GM18519 (cell line): ENCODE data around the gene AKR1C1.
"Not testable (repeated sequence)": the region's sequence is repeated elsewhere in the genome, so short reads cannot be mapped to it uniquely, and the experiment has no call there.

Experiments
- ATAC-seq: cut with Tn5 transposase; IDR thresholded peaks from one replicate; pipeline ENCODE4 v1.9.1; 2021; ENCODE audit warnings: mild to moderate bottlenecking, moderate library complexity; ENCODE audit not compliant: unreplicated experiment, low FRiP score

The AKR1C1 gene

DNA sequence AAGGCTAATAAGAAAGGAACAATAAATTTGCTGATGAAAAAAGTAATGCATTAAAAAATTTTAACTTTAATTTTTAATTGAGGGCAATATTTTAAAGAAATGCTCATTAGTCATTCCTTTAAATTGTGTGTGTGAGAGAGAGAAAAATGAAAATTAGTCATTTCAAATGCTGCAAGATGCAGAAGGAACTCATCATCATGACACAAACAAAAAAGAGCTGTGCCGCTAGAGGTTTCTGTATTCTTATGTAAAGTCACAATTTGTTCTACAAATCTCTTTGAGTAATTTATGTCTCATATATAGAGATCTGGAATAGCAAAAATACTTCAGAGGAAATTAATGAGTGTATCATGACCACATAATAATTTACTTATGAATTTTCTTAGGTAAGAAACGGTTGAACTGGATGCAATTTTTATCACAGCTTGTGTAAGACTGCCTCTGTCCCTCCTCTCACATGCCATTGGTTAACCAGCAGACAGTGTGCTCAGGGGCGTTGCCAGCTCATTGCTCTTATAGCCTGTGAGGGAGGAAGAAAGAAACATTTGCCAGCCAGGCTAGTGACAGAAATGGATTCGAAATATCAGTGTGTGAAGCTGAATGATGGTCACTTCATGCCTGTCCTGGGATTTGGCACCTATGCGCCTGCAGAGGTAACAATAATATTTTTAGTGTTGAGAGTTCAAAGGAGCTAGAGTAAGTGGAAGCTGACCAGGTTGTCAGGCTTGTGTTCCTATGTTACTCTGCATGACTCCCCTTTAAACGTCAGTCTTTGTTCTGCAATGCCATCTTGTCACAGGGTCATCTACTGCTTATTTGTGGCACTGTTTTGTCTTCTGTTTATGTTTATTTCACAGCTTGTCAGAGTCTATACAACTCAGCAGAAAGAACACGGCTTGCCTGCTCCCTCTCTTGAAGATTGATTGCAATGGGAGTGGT, at the start of gene AKR1C1:
TSS of gene AKR1C1 (plus strand) at position 540 of the 939 bp plus-strand sequence. CDS start at position 570, 30 bp downstream.
- not testable (repeated sequence) for ATAC-seq

- no peak for ATAC-seq
Measured at GRCh38 chr10:4914213-4914850, 48.9 kb upstream of the AKR1C1 start.

GRCh38 chr10:4916086-4916716, 47.0 kb upstream of the AKR1C1 start:
- no peak for ATAC-seq

DNA sequence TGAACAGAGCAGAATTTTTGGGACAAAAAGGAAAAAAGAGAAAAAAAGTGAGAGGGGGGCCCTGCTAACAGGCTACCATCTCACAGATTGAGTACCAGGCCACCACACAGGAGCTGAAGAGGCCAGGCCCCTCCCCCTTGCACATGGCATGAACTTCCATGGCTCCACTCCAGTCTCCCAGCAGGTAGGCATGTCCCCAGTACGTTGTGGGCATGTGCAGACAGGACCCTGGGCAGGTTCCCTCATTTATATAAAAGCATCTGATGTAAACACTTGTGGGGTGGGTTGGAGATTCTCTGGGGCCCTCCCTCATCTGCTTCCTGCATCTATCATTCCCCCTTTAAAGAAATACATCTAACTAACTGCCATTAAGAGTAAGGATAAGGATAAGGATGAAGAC, 45.0 kb upstream of the AKR1C1 start:
- ATAC-seq = no peak

DNA sequence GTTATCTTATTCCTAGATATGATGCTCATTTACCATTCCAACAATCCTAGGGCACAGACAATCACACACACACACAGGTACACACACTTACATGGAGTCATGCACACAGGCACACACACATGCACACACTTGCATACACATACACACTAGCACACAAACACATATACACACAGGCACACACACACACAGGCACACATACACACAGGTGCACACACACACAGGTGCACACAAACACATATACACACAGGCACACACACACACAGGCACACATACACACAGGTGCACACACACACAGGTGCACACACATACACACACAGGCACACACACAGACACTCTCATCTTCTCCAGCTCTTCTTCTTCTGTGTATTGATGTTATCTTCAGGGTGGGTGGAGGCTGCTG, 38.7 kb upstream of the AKR1C1 start:
- not testable (repeated sequence) for ATAC-seq

DNA sequence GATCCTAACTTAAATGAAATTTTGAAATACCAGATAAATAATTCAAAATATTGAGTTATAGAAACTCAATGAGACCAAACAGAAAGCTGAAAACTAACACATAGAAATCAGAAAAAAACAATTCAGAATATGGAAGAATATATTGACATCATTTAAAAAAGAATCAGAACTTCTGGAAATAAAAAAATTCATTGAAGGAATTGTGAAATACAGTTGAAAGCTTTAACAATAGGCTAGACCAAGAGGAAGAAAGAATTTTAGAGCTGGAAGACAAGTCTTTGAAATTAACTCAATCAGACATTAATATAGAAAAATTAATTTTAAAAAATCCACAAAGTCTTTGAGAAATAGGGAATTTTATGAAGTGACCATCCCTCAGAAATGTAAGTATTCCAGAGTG, 36.8 kb upstream of the AKR1C1 start:
- ATAC-seq = no peak

DNA sequence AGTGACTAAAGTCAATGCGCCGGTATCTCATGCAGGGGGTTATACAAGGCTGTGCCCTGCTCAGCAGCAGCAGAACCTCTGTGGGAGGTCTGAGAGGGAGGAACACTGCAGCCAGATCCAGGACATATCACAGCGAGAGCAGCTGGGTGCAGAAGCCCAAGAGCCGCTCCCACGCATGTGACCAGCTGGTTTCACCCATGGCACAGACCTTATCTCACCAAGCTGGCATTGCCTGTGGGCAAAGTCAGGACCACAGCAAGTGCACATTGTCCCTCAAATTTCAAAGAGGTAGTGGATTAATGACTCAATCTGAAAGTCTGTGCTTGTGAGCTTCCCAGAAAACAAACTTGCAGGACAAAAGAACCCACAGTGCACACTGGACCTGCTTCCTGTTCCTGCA, 31.6 kb upstream of the AKR1C1 start:
- ATAC-seq = no peak

DNA sequence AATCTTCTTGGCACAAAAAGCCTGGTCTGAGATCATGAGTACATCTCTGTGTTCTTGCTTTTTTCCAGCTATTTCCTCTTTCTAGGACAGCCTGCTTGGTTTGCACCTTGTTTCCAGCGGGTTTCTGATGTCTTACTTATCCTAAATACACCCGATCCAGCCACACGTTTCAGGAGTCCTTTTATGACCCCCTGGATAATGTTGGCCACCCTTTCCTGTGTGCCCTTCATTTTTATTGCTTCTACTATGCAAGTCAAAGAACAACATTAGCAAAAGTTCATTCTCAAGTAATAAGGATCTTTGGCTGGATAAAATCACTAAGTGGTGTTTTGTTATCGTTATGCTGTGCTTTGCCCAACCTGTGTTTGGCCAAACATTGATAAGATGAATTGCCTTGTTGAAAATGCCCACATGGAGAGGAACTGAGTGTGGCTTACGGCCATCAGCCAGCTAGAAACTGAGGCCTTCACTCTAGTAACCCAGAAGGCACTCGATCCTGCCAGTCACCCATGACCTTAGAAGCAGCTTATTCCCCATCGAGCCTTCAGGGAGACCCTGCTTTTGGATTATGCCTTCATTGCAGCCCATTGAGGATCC, 28.7 kb upstream of the AKR1C1 start:
- ATAC-seq = no peak

DNA sequence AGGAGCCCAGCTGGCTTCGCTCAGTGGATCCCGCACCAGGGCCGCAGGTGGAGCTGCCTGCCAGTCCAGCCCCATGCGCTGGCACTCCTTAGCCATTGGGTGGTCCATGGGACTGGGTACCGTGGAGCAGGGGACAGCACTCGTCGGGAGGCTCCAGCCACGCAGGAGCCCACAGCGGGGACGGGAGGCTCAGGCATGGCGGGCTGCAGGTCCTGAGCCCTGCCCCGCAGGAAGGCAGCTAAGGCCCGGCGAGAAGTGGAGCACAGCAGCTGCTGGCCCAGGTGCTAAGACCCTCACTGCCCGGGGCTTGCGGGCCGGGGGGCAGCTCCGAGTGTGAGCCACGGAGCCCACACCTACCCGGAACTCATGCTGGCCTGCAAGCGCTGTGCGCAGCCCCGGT, 25.9 kb upstream of the AKR1C1 start:
- no peak for ATAC-seq

- no peak for ATAC-seq
Measured at GRCh38 chr10:4939224-4940072, 23.8 kb upstream of the AKR1C1 start.

GRCh38 chr10:4940073-4940428, 23.2 kb upstream of the AKR1C1 start:
- ATAC-seq = not testable (repeated sequence)

DNA sequence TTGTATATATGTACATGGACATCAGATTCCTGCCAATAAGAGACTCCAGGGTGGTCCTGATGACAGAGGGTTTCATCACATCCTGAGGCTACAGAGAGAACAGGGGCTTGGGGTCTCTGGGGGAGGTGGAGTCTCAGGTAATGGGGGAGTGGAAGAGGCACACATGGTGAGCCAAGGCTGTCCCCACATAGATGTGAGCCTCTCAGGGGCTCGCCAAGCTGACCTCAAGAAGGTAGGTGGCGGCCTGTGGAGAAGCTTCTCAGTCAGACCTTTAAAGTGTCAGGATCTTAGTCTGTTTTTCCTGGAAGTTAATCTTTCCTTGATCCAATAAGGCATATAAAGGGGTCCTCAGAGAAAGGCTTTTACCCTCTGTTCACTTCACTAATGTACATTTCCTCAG, 22.3 kb upstream of the AKR1C1 start:
- ATAC-seq = not testable (repeated sequence)

DNA sequence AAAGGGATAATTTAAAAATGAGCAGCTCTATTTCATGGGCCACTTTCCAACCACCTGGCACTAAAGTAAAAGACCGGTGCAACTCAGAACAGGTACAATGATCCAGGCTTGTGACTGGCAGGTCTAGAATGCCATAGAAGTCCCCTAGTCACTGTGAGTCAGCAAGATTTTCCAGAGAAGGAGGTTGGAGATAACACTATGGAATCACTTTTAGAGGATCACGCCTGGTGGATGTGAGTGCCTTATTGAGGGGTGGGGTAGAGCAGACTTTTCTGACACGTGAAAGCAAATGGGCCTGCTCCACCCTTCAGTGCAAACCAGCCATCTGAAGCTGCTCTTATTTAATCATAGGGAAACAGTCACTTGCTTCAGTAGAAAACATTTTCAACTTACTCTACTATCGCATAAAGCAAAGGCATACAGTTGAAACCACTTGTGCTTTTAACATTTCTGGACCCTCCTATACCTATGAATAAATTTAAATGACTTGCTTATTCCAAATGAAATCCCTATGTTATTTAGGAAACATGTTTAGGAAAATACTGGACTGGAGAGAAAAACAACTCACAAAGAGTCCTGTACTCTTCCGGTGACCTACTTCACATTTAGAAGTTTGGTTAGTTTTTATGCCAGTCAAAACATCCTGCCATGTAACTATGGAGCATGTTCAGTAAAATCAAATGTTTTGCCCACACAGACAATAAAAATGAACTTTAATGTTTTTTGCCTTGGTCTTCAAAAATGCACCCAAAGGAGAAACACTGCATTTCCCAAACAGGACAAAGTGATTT, 21.5 kb upstream of the AKR1C1 start:
- ATAC-seq = no peak

DNA sequence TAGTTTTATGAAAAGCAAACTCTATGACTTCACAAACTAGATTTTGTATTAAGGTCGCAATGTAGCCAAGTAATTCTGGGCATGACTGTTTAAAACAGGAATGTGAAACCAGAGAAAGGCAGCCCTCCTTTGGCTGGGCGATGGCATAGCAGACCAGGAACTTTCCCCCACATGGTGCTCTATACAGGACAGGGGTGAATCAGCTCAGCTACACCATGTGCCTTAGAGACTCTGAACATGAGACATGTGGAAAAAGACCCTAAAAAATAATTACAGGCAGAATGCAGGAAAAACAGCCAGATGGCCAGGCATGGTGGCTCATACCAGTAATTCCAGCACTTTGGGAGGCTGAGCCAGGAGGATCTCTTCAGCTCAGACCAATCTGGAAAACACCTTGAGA, 20.3 kb upstream of the AKR1C1 start:
- not testable (repeated sequence) for ATAC-seq

- not testable (repeated sequence) for ATAC-seq
Measured at GRCh38 chr10:4943416-4943815, 19.8 kb upstream of the AKR1C1 start.

DNA sequence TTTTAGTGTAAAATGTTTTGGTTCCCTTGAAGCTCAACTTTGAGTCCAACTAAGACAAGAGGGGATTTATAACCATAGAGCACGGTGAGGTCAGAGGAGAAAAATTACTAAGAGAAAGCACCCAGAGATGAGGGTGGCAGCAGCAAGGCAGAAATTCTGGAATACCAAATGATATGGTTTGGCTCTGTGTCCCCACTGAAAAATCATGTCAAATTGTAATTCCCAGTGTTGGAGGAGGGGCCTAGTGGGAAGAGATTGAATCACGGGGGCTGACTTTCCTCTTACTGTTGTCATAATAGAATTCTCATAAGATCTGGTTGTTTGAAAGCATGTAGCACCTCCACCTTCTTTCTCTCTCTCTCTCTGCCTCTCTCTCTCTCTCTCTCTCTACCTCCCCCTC, 19.4 kb upstream of the AKR1C1 start:
- ATAC-seq = no peak

GRCh38 chr10:4944841-4945240, 18.4 kb upstream of the AKR1C1 start:
- ATAC-seq = no peak

GRCh38 chr10:4945766-4946717, 17.2 kb upstream of the AKR1C1 start:
- ATAC-seq = no peak
